Keratinocyte (primary cell): ENCODE results near the gene KRTAP12-3. TPM values are rescaled to one million over a fixed set of nuclear protein-coding genes. Genes with fewer than 3 reads are reported as not detected.

Source experiments
- DNase-seq: peaks from one replicate; pipeline ENCODE4 v3.0.0-alpha.2; 2011; ENCODE audit warnings: low read depth, missing footprints, low spot score
- FAIRE-seq: peaks from 2 replicates; lab custom pipeline; 2011; peaks lifted over from hg19 to GRCh38; lab: Jason Lieb, UNC
- H2AFZ ChIP-seq: 2 replicates; pipeline ENCODE4 v1.6.0; 2012; ENCODE audit warnings: low read length, control low read depth, inconsistent platforms; ENCODE audit not compliant: control insufficient read depth
- H3K27ac ChIP-seq: 2 replicates; pipeline ENCODE4 v1.5.1; 2011; ENCODE audit warnings: low read length; ENCODE audit not compliant: control insufficient read depth, insufficient read depth
- H3K27me3 ChIP-seq: 3 replicates; pipeline ENCODE4 v1.6.0; 2011; ENCODE audit warnings: low read length; ENCODE audit not compliant: control insufficient read depth, insufficient read depth; ENCODE audit errors: extremely low read depth
- H3K36me3 ChIP-seq, 2 experiments: 2 replicates in 1 of 2; 3 replicates in 1 of 2; pipeline ENCODE4 v1.5.1; 2011; ENCODE audit warnings: low read length in 2 of 2, mild to moderate bottlenecking in 1 of 2; ENCODE audit not compliant: control insufficient read depth in 2 of 2, insufficient read depth in 2 of 2; ENCODE audit errors: extremely low read depth in 1 of 2
- H3K4me1 ChIP-seq: 3 replicates; pipeline ENCODE4 v1.5.1; 2011; ENCODE audit warnings: low read length; ENCODE audit not compliant: control insufficient read depth, insufficient read depth; ENCODE audit errors: extremely low read depth
- H3K4me2 ChIP-seq: 3 replicates; pipeline ENCODE4 v1.6.0; 2011; ENCODE audit warnings: low read depth, low read length; ENCODE audit not compliant: control insufficient read depth, insufficient read depth; ENCODE audit errors: extremely low read depth
- H3K4me3 ChIP-seq, 3 experiments: fragments of 200-600 bp in 1 of 3; sonication (generic) in 1 of 3; 2 replicates in 2 of 3; 3 replicates in 1 of 3; pipeline ENCODE4 v1.5.1; 2011 to 2016; ENCODE audit warnings: low read length in 3 of 3, mild to moderate bottlenecking in 3 of 3, control low read depth in 2 of 3, inconsistent platforms in 1 of 3, low read depth in 1 of 3, mixed read lengths in 1 of 3, mixed run types in 1 of 3, moderate library complexity in 1 of 3; ENCODE audit not compliant: control insufficient read depth in 2 of 3, insufficient read depth in 2 of 3; ENCODE audit errors: extremely low read depth in 1 of 3
- H3K79me2 ChIP-seq: 2 replicates; pipeline ENCODE4 v1.6.0; 2012; ENCODE audit warnings: low read length; ENCODE audit not compliant: control insufficient read depth, insufficient read depth
- H3K9ac ChIP-seq: 3 replicates; pipeline ENCODE4 v1.6.0; 2011; ENCODE audit warnings: low read length; ENCODE audit not compliant: control insufficient read depth, insufficient read depth; ENCODE audit errors: extremely low read depth
- H3K9me1 ChIP-seq: 3 replicates; pipeline ENCODE4 v1.6.0; 2011; ENCODE audit warnings: low read length; ENCODE audit not compliant: control insufficient read depth, insufficient read depth; ENCODE audit errors: extremely low read depth
- H3K9me3 ChIP-seq: 2 replicates; pipeline ENCODE4 v1.5.1; 2012; ENCODE audit warnings: low read depth, low read length; ENCODE audit not compliant: control insufficient read depth
- H4K20me1 ChIP-seq: 3 replicates; pipeline ENCODE4 v1.6.0; 2011; ENCODE audit warnings: low read length; ENCODE audit not compliant: control insufficient read depth, insufficient read depth; ENCODE audit errors: extremely low read depth
- EZH2 ChIP-seq: IDR thresholded peaks from one replicate; pipeline ENCODE4 v1.6.1; 2012; ENCODE audit warnings: inconsistent platforms, mild to moderate bottlenecking, low read length, moderate library complexity
- dilution Hi-C: fragments of 300-500 bp; cut with MboI; formaldehyde crosslinking; loops from one replicate; pipeline ENCODE4 v1.7.0; 2020; ENCODE audit warnings: low sequenced_read_pairs; ENCODE audit not compliant: extremely low pct_ligation_motif_present
- polyA plus RNA-seq, 5 experiments: library from polyadenylated mRNA; depleted of rRNA in 3 of 5; stranded (reverse) in 3 of 5; stranded (forward) in 1 of 5; unstranded in 1 of 5; fragments of >200 nt; gene quantifications; 1 replicate in 1 of 5; 2 replicates in 3 of 5; 3 replicates in 1 of 5; pipeline versions ENCODE4 v1.2.1 to v1.2.3, GENCODE V29; 2011 to 2012; ENCODE audit warnings: missing spikeins in 2 of 5, low read depth in 1 of 5, low replicate concordance in 1 of 5
- TF ChIP-seq, protein P1 (sequence below), 3 experiments: IDR thresholded peaks in 1 of 3; conservative IDR thresholded peaks in 1 of 3; optimal IDR thresholded peaks in 1 of 3; 2 replicates in 2 of 3; 3 replicates in 1 of 3; pipeline versions ENCODE3 to v1.5.1; 2011; ENCODE audit warnings: low read length in 3 of 3, mild to moderate bottlenecking in 3 of 3, moderate library complexity in 2 of 3, control low read depth in 1 of 3, inconsistent platforms in 1 of 3; ENCODE audit not compliant: insufficient read depth in 2 of 3; ENCODE audit errors: extremely low read depth in 1 of 3

The KRTAP12-3 gene
- polyA plus RNA-seq, 1 donor (not counting 4 experiments of a cell fraction or from before 2014, with no cell fraction given) = not detected

- H3K9me3 ChIP-seq = no peaks in the 10 kb centered on the region
- no peak overlapping the region for H3K4me3 ChIP-seq
- H3K36me3 ChIP-seq = no peaks in the 10 kb centered on the region
- no peaks in the 10 kb centered on the region for H4K20me1 ChIP-seq
- no peak for DNase-seq
- H2AFZ ChIP-seq = no peak overlapping the region
- TF ChIP-seq, protein P1, sequence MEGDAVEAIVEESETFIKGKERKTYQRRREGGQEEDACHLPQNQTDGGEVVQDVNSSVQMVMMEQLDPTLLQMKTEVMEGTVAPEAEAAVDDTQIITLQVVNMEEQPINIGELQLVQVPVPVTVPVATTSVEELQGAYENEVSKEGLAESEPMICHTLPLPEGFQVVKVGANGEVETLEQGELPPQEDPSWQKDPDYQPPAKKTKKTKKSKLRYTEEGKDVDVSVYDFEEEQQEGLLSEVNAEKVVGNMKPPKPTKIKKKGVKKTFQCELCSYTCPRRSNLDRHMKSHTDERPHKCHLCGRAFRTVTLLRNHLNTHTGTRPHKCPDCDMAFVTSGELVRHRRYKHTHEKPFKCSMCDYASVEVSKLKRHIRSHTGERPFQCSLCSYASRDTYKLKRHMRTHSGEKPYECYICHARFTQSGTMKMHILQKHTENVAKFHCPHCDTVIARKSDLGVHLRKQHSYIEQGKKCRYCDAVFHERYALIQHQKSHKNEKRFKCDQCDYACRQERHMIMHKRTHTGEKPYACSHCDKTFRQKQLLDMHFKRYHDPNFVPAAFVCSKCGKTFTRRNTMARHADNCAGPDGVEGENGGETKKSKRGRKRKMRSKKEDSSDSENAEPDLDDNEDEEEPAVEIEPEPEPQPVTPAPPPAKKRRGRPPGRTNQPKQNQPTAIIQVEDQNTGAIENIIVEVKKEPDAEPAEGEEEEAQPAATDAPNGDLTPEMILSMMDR (optimal IDR thresholded peaks at IDR 0.05 in 1 of 3, IDR thresholded peaks at IDR 0.05 in 1 of 3, conservative IDR thresholded peaks at IDR 0.05 in 1 of 3; ENCODE audit: extremely low read depth in 1 of 3, insufficient read depth in 2 of 3, low read length in 3 of 3) = no peak
- TF ChIP-seq EZH2 = no peak
- FAIRE-seq = no peak
- no peaks in the 10 kb centered on the region for H3K79me2 ChIP-seq
- H3K27me3 ChIP-seq = no peaks in the 10 kb centered on the region
- no peak overlapping the region for H3K4me2 ChIP-seq
- no peak overlapping the region for H3K27ac ChIP-seq
- no peaks in the 10 kb centered on the region for H3K9me1 ChIP-seq
- dilution Hi-C loops = no loop called here
- no peaks in the 10 kb centered on the region for H3K4me1 ChIP-seq
- no peak overlapping the region for H3K9ac ChIP-seq
Measured at GRCh38 chr21:44686000-44686781, 28.5 kb downstream of the KRTAP12-3 start.

DNA sequence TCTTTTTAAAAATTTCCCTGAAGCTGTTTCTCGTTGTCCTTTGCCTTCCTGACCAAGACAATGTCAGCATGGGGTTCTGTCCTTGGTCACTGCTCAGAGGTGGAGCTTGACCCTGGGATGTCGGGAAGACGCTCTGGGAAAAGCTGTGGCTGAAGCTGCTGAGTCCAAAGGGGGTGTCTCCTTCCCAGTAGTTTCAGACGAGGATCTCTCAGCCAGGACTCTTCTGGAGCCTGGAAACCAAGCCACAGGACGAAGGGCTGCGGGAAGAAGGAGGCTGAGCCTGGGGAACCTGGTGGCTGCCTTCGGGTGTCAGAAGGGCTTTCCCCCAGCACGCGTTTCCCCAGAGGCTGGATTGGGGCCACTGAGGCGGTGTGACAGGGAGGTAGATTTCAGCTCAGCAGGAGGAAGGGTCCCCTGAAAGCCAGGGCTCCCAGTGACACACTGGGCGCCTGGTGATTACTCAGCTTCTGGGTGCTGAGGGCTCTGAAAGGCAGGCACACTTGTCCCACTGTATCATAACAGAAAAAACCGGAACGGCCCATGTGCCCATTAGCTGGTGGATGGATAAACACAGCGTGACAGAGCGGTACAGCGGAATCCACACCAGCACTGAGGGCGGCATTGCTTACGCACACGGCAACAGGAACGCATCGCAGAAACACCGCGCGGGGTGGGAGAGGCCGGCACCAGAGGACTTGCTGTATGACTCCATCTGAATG is 29.3 kb downstream of the KRTAP12-3 start:
- Histone ChIP-seq H3K9me1 (no peaks in the 10 kb centered on the region), H4K20me1 (no peaks in the 10 kb centered on the region), H3K4me3 (no peak overlapping the region), H3K4me1 (no peaks in the 10 kb centered on the region), H3K79me2 (no peaks in the 10 kb centered on the region), H3K9ac (no peak overlapping the region), H2AFZ (no peak overlapping the region), H3K27ac (no peak overlapping the region), H3K9me3 (no peaks in the 10 kb centered on the region), H3K4me2 (no peak overlapping the region), H3K36me3 (no peaks in the 10 kb centered on the region), H3K27me3 (no peaks in the 10 kb centered on the region)
- DNase-seq (no peak), FAIRE-seq (no peak)
- TF ChIP-seq EZH2 = no peak
- TF ChIP-seq, protein P1 (optimal IDR thresholded peaks at IDR 0.05 in 1 of 3, IDR thresholded peaks at IDR 0.05 in 1 of 3, conservative IDR thresholded peaks at IDR 0.05 in 1 of 3; ENCODE audit: extremely low read depth in 1 of 3, insufficient read depth in 2 of 3, low read length in 3 of 3) = no peak
- dilution Hi-C loops = no loop called here
